Activated CD4-positive, alpha-beta memory T cell treated with anti-CD3 and anti-CD28 coated beads for 36 hours (primary cell): ENCODE data around the gene SRRM1. TPM values are rescaled to one million over a fixed set of nuclear protein-coding genes. Genes with fewer than 3 reads are reported as not detected.
"Not testable (repeated sequence)": the region's sequence is repeated elsewhere in the genome, so short reads cannot be mapped to it uniquely, and the experiment has no call there.

Source experiments
- CTCF ChIA-PET: fragments of 350-600 bp; sonication (Branson Sonifier 250); formaldehyde crosslinking; loops from one replicate; lab custom pipeline; 2021; ENCODE audit warnings: antibody characterized with exemption, inconsistent platforms; lab: Charles Lee
- POLR2A ChIA-PET: fragments of 350-600 bp; sonication (Branson Sonifier 250); formaldehyde crosslinking; loops from one replicate; lab custom pipeline; 2021; ENCODE audit warnings: antibody characterized with exemption; lab: Charles Lee
- DNase-seq: peaks from one replicate; pipeline ENCODE4 v3.0.0-alpha.2; 2020
- H3K27ac Mint-ChIP-seq: one replicate; pipeline ENCODE4 v1.8.0; 2021; ENCODE audit warnings: mixed read lengths
- H3K27me3 Mint-ChIP-seq: one replicate; pipeline ENCODE4 v1.8.0; 2021; ENCODE audit warnings: mixed read lengths
- H3K36me3 Mint-ChIP-seq: one replicate; pipeline ENCODE4 v1.8.0; 2021; ENCODE audit warnings: mixed read lengths
- H3K4me1 Mint-ChIP-seq: one replicate; pipeline ENCODE4 v1.8.0; 2021; ENCODE audit warnings: low read depth, mixed read lengths
- H3K4me3 Mint-ChIP-seq: one replicate; pipeline ENCODE4 v1.8.0; 2021; ENCODE audit warnings: mild to moderate bottlenecking, mixed read lengths
- H3K9me3 Mint-ChIP-seq: one replicate; pipeline ENCODE4 v1.8.0; 2021; ENCODE audit warnings: mixed read lengths
- intact Hi-C: fragments of 100-400 bp; cut with micrococcal nuclease; formaldehyde crosslinking; loops from one replicate; pipeline ENCODE4 v1.15.1; 2023
- total RNA-seq, 2 experiments: library from RNA; stranded (reverse); gene quantifications; one replicate each; pipeline ENCODE4 v1.2.3, GENCODE V29; 2021

Gene SRRM1
- total RNA-seq, 2 experiments from 2014 or later = 225 to 227 TPM

- POLR2A ChIA-PET, intact Hi-C loops, H3K9me3 Mint-ChIP-seq, H3K4me3 Mint-ChIP-seq, H3K27ac Mint-ChIP-seq, H3K27me3 Mint-ChIP-seq, H3K36me3 Mint-ChIP-seq, DNase-seq: not testable (repeated sequence)
- CTCF ChIA-PET = interaction anchor here (1.4 kb wide), 1 partner anchor 124 kb away, joined by 3 read pairs; no protein-coding TSS in a partner anchor
- peaks cover 16% of the 10 kb centered on the region for H3K4me1 Mint-ChIP-seq
Measured at GRCh38 chr1:24706074-24706389, 62.9 kb downstream of the SRRM1 start.

GRCh38 chr1:24707687-24708086, 64.6 kb downstream of the SRRM1 start:
- CTCF ChIA-PET = interaction anchor here (0.8 to 1.4 kb wide), 2 partner anchors 19 to 127 kb away, joined by 4 to 7 read pairs; no protein-coding TSS in a partner anchor
- H3K36me3 Mint-ChIP-seq = no peaks in the 10 kb centered on the region
- intact Hi-C loops = no loop called here

GRCh38 chr1:24708938-24709337, 65.8 kb downstream of the SRRM1 start:
- Mint-ChIP-seq H3K27me3 (no peaks in the 10 kb centered on the region), H3K4me1 (peaks cover 16% of the 10 kb centered on the region), H3K4me3 (no peak overlapping the region), H3K9me3 (no peaks in the 10 kb centered on the region), H3K27ac (no peak overlapping the region), H3K36me3 (no peaks in the 10 kb centered on the region)
- ChIA-PET CTCF (no interaction called here), POLR2A (no interaction called here)
- intact Hi-C loops = no loop called here
- DNase-seq = no peak

More at GRCh38 chr1:24707687-24708086, 64.6 kb downstream of the SRRM1 start:
- Mint-ChIP-seq H3K4me1 (peaks cover 16% of the 10 kb centered on the region), H3K4me3 (no peak overlapping the region), H3K27me3 (no peaks in the 10 kb centered on the region), H3K27ac (no peak overlapping the region), H3K9me3 (no peaks in the 10 kb centered on the region)
- peak; percentile 18 for DNase-seq
- POLR2A ChIA-PET = no interaction called here

- CTCF ChIA-PET = interaction anchor here (0.8 to 1.7 kb wide), 2 partner anchors 21 to 547 kb away, joined by 3 to 6 read pairs; no protein-coding TSS in a partner anchor
- peak; percentile 33 for DNase-seq
- Mint-ChIP-seq H3K27me3 (no peaks in the 10 kb centered on the region), H3K9me3 (no peaks in the 10 kb centered on the region), H3K4me1 (peaks cover 18% of the 10 kb centered on the region), H3K36me3 (no peaks in the 10 kb centered on the region), H3K27ac (no peak overlapping the region), H3K4me3 (no peak overlapping the region)
- intact Hi-C loops = no loop called here
- POLR2A ChIA-PET = no interaction called here
Measured at GRCh38 chr1:24709791-24710441, 66.8 kb downstream of the SRRM1 start.

- Mint-ChIP-seq H3K4me1 (peaks cover 17% of the 10 kb centered on the region), H3K27me3 (no peaks in the 10 kb centered on the region), H3K4me3 (no peak overlapping the region), H3K36me3 (no peaks in the 10 kb centered on the region), H3K9me3 (no peaks in the 10 kb centered on the region), H3K27ac (no peak overlapping the region)
- ChIA-PET CTCF (no interaction called here), POLR2A (no interaction called here)
- intact Hi-C loops = no loop called here
- no peak for DNase-seq
Measured at GRCh38 chr1:24711329-24711728, 68.2 kb downstream of the SRRM1 start.

GRCh38 chr1:24713176-24713575, 70.1 kb downstream of the SRRM1 start:
- Mint-ChIP-seq H3K9me3 (no peaks in the 10 kb centered on the region), H3K27me3 (no peaks in the 10 kb centered on the region), H3K27ac (no peak overlapping the region), H3K4me1 (peaks cover 17% of the 10 kb centered on the region), H3K4me3 (no peak overlapping the region), H3K36me3 (no peaks in the 10 kb centered on the region)
- ChIA-PET POLR2A (interaction anchor here (0.6 kb wide), 1 partner anchor 358 kb away, joined by 3 read pairs; no protein-coding TSS in a partner anchor), CTCF (interaction anchor here (1.0 kb wide), 1 partner anchor 18 kb away, joined by 3 read pairs; no protein-coding TSS in a partner anchor)
- intact Hi-C loops = no loop called here
- no peak for DNase-seq

- no peaks in the 10 kb centered on the region for H3K9me3 Mint-ChIP-seq
- H3K4me3 Mint-ChIP-seq = no peak overlapping the region
- no peak for DNase-seq
- H3K27me3 Mint-ChIP-seq = no peaks in the 10 kb centered on the region
- H3K4me1 Mint-ChIP-seq = peaks cover 17% of the 10 kb centered on the region
- no peaks in the 10 kb centered on the region for H3K36me3 Mint-ChIP-seq
- ChIA-PET POLR2A (interaction anchor here (0.6 kb wide), 1 partner anchor 357 kb away, joined by 3 read pairs; no protein-coding TSS in a partner anchor), CTCF (interaction anchor here (0.7 to 1.0 kb wide), 2 partner anchors 9 to 17 kb away, joined by 3 read pairs; no protein-coding TSS in a partner anchor)
- no peak overlapping the region for H3K27ac Mint-ChIP-seq
- intact Hi-C loops = no loop called here
Measured at GRCh38 chr1:24713736-24714135, 70.6 kb downstream of the SRRM1 start.

- no peak overlapping the region for H3K27ac Mint-ChIP-seq
Measured at GRCh38 chr1:24714859-24715520, 71.9 kb downstream of the SRRM1 start.

GRCh38 chr1:24715658-24716057, 72.6 kb downstream of the SRRM1 start:
- DNase-seq = no peak
- ChIA-PET CTCF (interaction anchor here (1.4 kb wide), 1 partner anchor 115 kb away, joined by 3 read pairs; no protein-coding TSS in a partner anchor), POLR2A (no interaction called here)
- Mint-ChIP-seq H3K9me3 (no peaks in the 10 kb centered on the region), H3K4me3 (no peak overlapping the region), H3K27me3 (no peaks in the 10 kb centered on the region), H3K36me3 (no peaks in the 10 kb centered on the region), H3K27ac (no peak overlapping the region), H3K4me1 (peaks cover 9% of the 10 kb centered on the region)
- intact Hi-C loops = no loop called here

More at GRCh38 chr1:24714859-24715520, 71.9 kb downstream of the SRRM1 start:
- Mint-ChIP-seq H3K36me3 (no peaks in the 10 kb centered on the region), H3K27me3 (no peaks in the 10 kb centered on the region), H3K9me3 (no peaks in the 10 kb centered on the region), H3K4me3 (no peak overlapping the region), H3K4me1 (peaks cover 13% of the 10 kb centered on the region)
- ChIA-PET POLR2A (no interaction called here), CTCF (no interaction called here)
- intact Hi-C loops = no loop called here
- peak; percentile 76 for DNase-seq

- intact Hi-C loops = no loop called here
- Mint-ChIP-seq H3K4me1 (peaks cover 14% of the 10 kb centered on the region), H3K27me3 (no peaks in the 10 kb centered on the region), H3K27ac (no peak overlapping the region), H3K4me3 (no peak overlapping the region), H3K9me3 (no peaks in the 10 kb centered on the region), H3K36me3 (no peaks in the 10 kb centered on the region)
- CTCF ChIA-PET = interaction anchor here (0.9 to 2.5 kb wide), 2 partner anchors 30 to 113 kb away, joined by 3 to 7 read pairs; no protein-coding TSS in a partner anchor
- POLR2A ChIA-PET = no interaction called here
- no peak for DNase-seq
Measured at GRCh38 chr1:24717887-24718650, 75.0 kb downstream of the SRRM1 start.

- POLR2A ChIA-PET = no interaction called here
Measured at GRCh38 chr1:24720152-24720551, 77.0 kb downstream of the SRRM1 start.

GRCh38 chr1:24721533-24721932, 78.4 kb downstream of the SRRM1 start:
- Mint-ChIP-seq H3K4me3 (no peak overlapping the region), H3K4me1 (peaks cover 5% of the 10 kb centered on the region), H3K27ac (no peak overlapping the region), H3K9me3 (no peaks in the 10 kb centered on the region), H3K27me3 (no peaks in the 10 kb centered on the region), H3K36me3 (no peaks in the 10 kb centered on the region)
- DNase-seq = no peak
- ChIA-PET CTCF (interaction anchor here (0.9 to 1.3 kb wide), 2 partner anchors 8 to 110 kb away, joined by 3 read pairs; no protein-coding TSS in a partner anchor), POLR2A (no interaction called here)
- intact Hi-C loops = no loop called here

More at GRCh38 chr1:24720152-24720551, 77.0 kb downstream of the SRRM1 start:
- Mint-ChIP-seq H3K4me3 (no peak overlapping the region), H3K4me1 (peaks cover 10% of the 10 kb centered on the region), H3K27ac (no peak overlapping the region), H3K9me3 (no peaks in the 10 kb centered on the region), H3K27me3 (no peaks in the 10 kb centered on the region), H3K36me3 (no peaks in the 10 kb centered on the region)
- intact Hi-C loops = no loop called here
- no peak for DNase-seq
- CTCF ChIA-PET = no interaction called here
